HG03457 (cell line): Measurements from ENCODE around the gene FUT3.
"Not testable (repeated sequence)": the region's sequence is repeated elsewhere in the genome, so short reads cannot be mapped to it uniquely, and the experiment has no call there.

Source experiments
- ATAC-seq: cut with Tn5 transposase; IDR thresholded peaks from one replicate; pipeline ENCODE4 v1.9.1; 2021; ENCODE audit warnings: moderate number of reproducible peaks; ENCODE audit not compliant: unreplicated experiment

Gene FUT3

GRCh38 chr19:5882421-5882968, 31.2 kb upstream of the FUT3 start:
- no peak for ATAC-seq

- no peak for ATAC-seq
These were observed 30.5 kb upstream of the FUT3 start for GRCh38 chr19:5881543-5882299.

GRCh38 chr19:5880604-5881078, 29.4 kb upstream of the FUT3 start:
- ATAC-seq, result no peak

DNA sequence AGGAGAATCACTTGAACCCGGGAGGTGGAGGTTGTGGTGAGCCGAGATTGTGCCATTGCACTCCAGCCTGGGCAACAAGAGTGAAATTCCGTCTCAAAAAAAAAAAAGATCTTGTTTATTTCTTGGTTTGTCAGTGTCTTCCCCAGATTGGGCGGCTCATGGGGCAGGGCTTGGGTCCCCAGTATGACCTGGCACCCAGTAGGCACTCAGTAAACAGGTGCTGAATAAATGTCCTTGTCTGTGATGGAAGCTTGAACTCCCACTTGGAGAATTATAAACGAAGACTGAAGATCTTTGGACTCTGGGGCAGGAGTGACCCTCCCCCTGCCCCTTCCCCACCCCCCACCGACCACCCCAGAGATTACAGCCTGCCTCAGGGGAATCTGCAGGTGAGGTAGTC, 28.9 kb upstream of the FUT3 start:
- no peak for ATAC-seq

- no peak for ATAC-seq
These were observed 26.6 kb upstream of the FUT3 start for GRCh38 chr19:5877882-5878281.

DNA sequence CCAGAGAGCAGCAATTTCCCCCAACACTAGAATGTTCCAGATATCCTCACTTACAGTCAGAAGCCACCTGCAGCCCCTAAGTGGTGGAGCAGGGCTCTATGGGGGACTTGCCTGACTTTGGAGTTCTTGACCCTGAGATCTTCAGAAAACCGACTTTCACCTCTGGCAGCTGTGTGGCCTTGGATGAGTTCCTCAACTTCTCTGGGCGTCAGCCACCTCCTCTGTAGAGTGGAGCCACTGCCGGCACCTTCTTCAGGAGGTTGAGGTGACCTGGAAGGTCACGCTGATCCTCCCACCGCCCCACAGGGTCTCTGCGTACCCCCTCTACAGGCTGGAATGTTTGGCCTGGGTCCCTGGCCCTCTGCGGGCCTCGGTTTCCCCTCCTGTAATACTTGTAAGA, 26.2 kb upstream of the FUT3 start:
- no peak for ATAC-seq

GRCh38 chr19:5874496-5874895, 23.2 kb upstream of the FUT3 start:
- not testable (repeated sequence) for ATAC-seq

GRCh38 chr19:5873617-5874199, 22.5 kb upstream of the FUT3 start:
- ATAC-seq, result no peak

GRCh38 chr19:5870986-5871394, 19.7 kb upstream of the FUT3 start:
- no peak for ATAC-seq

GRCh38 chr19:5867201-5868136, 16.2 kb upstream of the FUT3 start:
- no peak for ATAC-seq

DNA sequence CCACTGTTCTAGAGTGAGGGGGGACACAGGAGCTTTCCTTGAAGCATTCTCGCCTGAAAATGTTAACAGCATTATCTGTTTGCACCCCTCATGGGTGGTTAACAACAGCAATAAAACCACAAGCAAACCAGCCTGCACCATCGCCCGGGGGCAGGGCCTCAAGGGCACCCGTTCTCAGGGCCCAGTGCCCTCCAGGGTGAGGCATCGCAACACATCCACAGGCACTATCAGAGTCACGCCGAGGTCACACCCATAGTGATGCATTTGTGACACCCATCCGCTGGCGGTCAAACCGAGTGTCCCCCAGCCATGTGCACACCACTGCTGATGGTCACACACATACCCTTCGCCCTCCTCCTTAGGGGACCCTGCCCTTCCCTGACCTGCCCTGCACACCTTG, 14.5 kb upstream of the FUT3 start:
- ATAC-seq, result no peak

- ATAC-seq, result no peak
These were observed 13.7 kb upstream of the FUT3 start for GRCh38 chr19:5864725-5865486.

DNA sequence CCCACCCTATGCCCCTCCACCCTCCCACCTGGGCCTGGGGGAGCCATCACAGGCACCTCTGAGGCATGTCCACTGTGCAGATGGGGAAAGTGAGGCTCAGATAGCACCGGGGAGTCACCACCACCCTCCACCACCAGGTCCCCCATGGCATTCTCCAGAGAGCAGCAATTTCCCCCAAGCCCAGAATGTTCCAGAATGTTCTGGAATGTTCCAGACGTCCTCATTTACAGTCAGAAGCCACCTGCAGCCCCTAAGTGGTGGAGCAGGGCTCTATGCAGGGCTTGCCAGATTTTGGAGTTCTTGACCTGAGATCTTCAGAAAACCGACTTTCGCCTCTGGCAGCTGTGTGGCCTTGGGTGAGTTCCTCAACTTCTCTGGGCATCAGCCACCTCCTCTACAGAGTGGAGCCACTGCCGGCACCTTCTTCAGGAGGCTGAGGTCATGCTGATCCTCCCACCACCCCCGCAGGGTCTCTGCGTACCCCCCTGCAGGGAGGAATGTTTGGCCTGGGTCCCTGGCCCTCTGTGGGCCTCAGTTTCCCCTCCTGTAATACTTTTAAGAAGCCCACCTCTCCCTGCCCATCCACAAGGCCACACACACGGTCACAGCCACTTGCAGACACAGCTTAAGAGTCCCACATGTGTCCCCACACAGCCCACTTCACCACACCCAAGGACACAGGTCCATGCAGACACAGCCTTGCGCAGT, 12.9 kb upstream of the FUT3 start:
- no peak for ATAC-seq

DNA sequence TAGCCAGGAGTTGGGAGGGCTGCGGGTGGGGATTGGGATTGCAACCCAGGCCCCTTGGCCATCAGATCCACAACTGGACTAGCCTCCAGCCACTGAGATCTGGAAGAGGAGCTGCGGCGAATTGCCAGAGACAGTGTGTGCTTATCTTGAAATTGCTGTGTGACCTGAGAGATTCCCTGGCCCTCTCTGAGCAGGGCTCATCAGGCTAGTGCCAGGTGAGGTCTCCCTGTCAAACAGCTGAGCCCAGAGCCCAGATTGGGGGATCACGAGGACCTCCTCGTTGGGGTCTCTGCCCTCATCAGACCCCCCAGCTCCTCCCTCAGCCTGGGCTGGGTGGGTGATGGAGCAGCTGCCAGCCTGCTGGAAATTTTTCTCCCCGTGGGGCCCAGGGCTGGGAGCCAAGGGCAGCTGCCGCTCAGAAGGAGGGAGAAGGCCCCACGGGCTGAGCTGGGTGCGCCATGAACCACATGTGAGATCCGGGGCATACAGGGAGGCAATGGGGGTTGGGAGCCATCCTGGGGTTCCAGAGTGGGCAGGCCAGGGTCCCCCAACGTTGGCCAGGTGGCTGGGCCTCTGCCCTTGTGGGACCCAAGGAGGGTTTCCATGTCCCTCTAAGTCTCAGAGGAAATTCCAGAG, 11.9 kb upstream of the FUT3 start:
- ATAC-seq, result no peak

DNA sequence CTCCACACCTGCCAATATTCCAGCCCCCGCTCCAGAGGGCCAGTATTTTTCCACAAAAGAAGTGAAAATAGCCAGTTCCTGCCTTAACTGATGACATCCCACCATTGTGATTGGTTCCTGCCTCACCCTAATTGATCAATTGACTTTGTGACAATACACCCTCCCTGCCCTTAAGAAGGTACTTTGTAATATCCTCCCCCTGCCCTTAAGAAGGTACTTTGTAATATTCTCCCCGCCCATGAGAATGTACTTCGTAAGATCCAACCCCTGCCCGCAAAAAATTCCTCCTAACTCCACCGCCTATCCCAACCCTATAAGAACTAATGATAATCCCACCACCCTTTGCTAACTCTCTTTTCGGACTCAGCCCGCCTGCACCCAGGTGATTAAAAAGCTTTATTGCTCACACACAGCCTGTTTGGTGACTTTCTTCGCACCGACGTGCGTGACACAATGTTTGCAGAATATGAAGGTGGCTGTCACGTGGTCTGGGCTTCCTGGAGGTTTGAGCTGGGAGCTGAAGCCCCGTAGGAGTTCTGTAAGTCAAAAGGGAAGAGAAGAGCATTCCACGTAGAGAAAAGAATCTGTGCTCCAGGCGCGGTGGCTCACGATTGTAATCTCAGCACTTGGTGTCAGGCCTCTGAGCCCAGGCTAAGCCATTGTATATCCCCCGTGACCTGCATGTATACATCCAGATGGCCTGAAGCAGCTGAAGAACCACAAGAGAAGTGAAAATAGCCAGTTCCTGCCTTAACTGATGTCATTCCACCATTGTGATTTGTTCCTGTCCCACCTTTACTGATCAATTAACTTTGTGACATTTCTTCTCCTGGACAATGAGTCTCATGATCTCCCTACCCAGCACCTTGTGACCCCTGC, 6.2 kb upstream of the FUT3 start:
- ATAC-seq, result no peak

DNA sequence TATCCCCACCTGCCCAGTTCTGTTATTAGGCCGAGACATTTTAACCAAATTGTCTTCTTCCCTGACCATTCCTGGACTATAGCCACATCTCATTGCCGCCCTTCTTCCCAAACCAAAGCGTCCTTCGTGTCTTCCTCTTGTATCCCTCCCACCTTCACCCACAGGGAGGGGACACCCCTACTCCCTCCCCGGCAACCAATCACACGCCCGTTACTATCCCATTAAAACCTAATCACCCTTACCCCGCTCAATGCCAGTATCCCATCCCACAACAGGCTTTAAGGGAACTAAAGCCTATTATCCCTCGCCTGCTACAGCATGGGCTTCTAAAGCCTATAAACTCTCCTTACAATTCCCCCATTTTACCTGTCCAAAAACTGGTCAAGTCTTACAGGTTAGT, 3.9 kb upstream of the FUT3 start:
- ATAC-seq, result not testable (repeated sequence)

GRCh38 chr19:5854121-5854520, 2.9 kb upstream of the FUT3 start:
- not testable (repeated sequence) for ATAC-seq

DNA sequence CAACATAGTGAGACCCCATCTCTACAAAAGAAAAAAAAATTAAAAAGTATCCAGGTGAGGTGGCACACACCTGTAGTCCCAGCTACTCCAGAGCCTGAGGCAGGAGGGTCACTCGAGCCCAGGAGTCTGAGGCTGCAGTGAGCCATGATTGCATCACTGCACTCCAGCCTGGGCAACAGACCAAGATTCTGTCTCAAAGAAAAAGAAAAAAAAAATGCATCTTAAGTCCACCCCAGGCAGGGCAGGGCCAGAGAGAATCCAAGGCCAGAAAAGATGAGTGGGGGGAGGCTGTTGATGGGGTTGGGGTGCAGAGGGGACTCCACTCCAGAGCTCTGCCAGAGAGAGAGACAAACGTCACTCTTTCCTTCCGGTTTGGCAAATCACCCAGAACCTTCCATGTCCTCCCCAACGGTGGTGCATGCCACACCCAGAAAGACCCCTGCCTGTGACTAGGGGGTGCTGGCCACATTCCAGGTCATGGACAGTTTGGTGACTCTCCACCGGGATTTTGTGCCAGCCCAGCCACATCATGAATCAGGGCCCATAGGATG, 431 bp downstream of the FUT3 start:
- no peak for ATAC-seq
